Loucy (cell line): ENCODE measurements around the gene PRM2.

Experiments
- H2AFZ ChIP-seq: fragments of 200-600 bp; sonication (generic); 2 replicates; pipeline ENCODE4 v1.6.0; 2016; ENCODE audit warnings: antibody characterized with exemption, mild to moderate bottlenecking, low read length, moderate library complexity
- H3F3A ChIP-seq: fragments of 200-600 bp; 2 replicates; pipeline ENCODE4 v1.6.0; 2016; ENCODE audit warnings: antibody characterized with exemption, low read depth, mild to moderate bottlenecking
- H3K27me3 ChIP-seq: fragments of 200-600 bp; sonication (generic); 2 replicates; pipeline ENCODE4 v1.6.1; 2014; ENCODE audit warnings: low read length, mild to moderate bottlenecking; ENCODE audit not compliant: insufficient read depth, poor library complexity, severe bottlenecking
- H3K36me3 ChIP-seq: fragments of 200-600 bp; sonication (generic); 2 replicates; pipeline ENCODE4 v1.6.1; 2016; ENCODE audit warnings: low read length; ENCODE audit not compliant: insufficient read depth
- H3K4me1 ChIP-seq: fragments of 200-600 bp; sonication (generic); 2 replicates; pipeline ENCODE4 v1.5.1; 2014; ENCODE audit warnings: low read length, mild to moderate bottlenecking; ENCODE audit not compliant: insufficient read depth, poor library complexity, severe bottlenecking
- H3K4me2 ChIP-seq: fragments of 200-600 bp; sonication (generic); 2 replicates; pipeline ENCODE4 v1.6.0; 2014; ENCODE audit warnings: antibody characterized with exemption, low read length, low read depth, mild to moderate bottlenecking; ENCODE audit not compliant: poor library complexity, severe bottlenecking
- H3K4me3 ChIP-seq: fragments of 200-600 bp; sonication (generic); 2 replicates; pipeline ENCODE4 v1.5.1; 2014; ENCODE audit warnings: low read length, mild to moderate bottlenecking, mixed read lengths; ENCODE audit not compliant: poor library complexity, severe bottlenecking
- H3K79me2 ChIP-seq: fragments of 200-600 bp; sonication (generic); 2 replicates; pipeline ENCODE4 v1.6.1; 2014; ENCODE audit warnings: low read length; ENCODE audit not compliant: insufficient read depth
- H3K9ac ChIP-seq: fragments of 200-600 bp; sonication (generic); 2 replicates; pipeline ENCODE4 v1.6.0; 2014; ENCODE audit warnings: mild to moderate bottlenecking, low read depth, low read length, moderate library complexity; ENCODE audit not compliant: poor library complexity, severe bottlenecking
- H3K9me2 ChIP-seq: fragments of 200-600 bp; sonication (generic); replicated peaks from 2 replicates; pipeline ENCODE4 v1.6.1; 2016; ENCODE audit warnings: low read depth, low read length, mixed read lengths
- H3K9me3 ChIP-seq: fragments of 200-600 bp; sonication (generic); 2 replicates; pipeline ENCODE4 v1.6.1; 2014; ENCODE audit warnings: mild to moderate bottlenecking, antibody characterized with exemption, low read length, low read depth; ENCODE audit not compliant: insufficient read depth
- H4K20me1 ChIP-seq: fragments of 200-600 bp; sonication (generic); 2 replicates; pipeline ENCODE4 v1.6.0; 2014; ENCODE audit warnings: antibody characterized with exemption, low read length, mild to moderate bottlenecking; ENCODE audit not compliant: insufficient read depth, poor library complexity, severe bottlenecking
- EZH2phosphoT487 ChIP-seq: fragments of 200-600 bp; IDR thresholded peaks from 2 replicates; pipeline ENCODE4 v1.6.1; 2018; ENCODE audit warnings: antibody characterized with exemption, mild to moderate bottlenecking, moderate library complexity, borderline replicate concordance
- TF ChIP-seq, protein P1 (sequence below): fragments of 200-600 bp; sonication (generic); conservative IDR thresholded peaks from 2 replicates; pipeline ENCODE4 v1.5.1; 2014; ENCODE audit warnings: mild to moderate bottlenecking, antibody characterized with exemption, low read length

PRM2 gene

DNA sequence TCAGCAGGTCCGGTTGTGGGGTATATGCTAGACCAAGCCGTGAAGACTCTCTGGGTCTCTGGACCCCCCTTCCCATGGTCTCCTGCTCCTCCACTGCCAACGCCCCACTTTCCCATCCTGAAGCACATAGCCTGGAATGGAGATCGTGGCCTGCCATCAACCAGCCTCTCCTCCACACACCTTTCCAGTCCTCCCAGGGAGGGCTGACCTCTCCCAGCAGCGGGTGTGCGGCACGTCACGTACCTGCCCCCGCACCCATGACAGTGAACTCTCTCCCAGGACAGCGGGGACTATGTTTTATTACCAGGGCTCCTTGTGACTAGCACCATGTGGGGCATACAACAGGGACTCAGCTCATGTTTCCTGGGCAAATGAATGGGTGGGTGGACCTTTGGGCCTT lies 4.7 kb downstream of the PRM2 start:
- no peak for TF ChIP-seq EZH2phosphoT487
- TF ChIP-seq, protein P1, sequence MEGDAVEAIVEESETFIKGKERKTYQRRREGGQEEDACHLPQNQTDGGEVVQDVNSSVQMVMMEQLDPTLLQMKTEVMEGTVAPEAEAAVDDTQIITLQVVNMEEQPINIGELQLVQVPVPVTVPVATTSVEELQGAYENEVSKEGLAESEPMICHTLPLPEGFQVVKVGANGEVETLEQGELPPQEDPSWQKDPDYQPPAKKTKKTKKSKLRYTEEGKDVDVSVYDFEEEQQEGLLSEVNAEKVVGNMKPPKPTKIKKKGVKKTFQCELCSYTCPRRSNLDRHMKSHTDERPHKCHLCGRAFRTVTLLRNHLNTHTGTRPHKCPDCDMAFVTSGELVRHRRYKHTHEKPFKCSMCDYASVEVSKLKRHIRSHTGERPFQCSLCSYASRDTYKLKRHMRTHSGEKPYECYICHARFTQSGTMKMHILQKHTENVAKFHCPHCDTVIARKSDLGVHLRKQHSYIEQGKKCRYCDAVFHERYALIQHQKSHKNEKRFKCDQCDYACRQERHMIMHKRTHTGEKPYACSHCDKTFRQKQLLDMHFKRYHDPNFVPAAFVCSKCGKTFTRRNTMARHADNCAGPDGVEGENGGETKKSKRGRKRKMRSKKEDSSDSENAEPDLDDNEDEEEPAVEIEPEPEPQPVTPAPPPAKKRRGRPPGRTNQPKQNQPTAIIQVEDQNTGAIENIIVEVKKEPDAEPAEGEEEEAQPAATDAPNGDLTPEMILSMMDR, result no peak
- no peak overlapping the region for H2AFZ ChIP-seq
- no peaks in the 10 kb centered on the region for H4K20me1 ChIP-seq
- H3K4me2 ChIP-seq, result no peak overlapping the region
- H3K4me1 ChIP-seq, result no peaks in the 10 kb centered on the region
- no peaks in the 10 kb centered on the region for H3F3A ChIP-seq
- H3K27me3 ChIP-seq, result no peaks in the 10 kb centered on the region
- H3K79me2 ChIP-seq, result no peaks in the 10 kb centered on the region
- H3K4me3 ChIP-seq, result no peak overlapping the region
- H3K36me3 ChIP-seq, result no peaks in the 10 kb centered on the region
- no peaks in the 10 kb centered on the region for H3K9me2 ChIP-seq
- H3K9me3 ChIP-seq, result no peaks in the 10 kb centered on the region
- no peak overlapping the region for H3K9ac ChIP-seq

DNA sequence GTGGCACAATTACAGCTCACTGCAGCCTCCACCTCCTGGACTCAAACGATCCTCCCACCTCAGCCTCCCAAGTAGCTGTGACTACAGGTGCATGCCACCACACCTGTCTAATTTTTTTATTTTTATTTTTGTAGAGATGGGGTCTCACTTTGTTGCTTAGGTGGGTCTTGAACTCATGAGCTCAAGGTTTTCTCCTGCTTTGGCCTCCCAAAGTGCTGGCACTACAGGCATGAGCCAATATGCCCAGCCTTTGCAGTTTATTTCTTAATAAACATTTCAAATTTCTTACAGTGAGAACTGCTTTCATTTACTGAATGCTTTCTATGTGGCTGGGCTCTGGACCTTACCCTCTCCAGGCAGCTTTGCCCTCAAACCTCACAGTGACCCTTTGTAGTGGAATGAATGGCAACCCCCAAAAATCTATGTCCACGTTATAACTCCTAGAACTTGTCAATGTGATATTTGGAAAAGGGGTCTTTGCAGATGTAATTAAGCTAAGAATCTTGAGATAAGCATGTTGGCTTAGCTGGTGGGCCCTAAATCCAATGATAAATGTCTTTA lies 5.6 kb downstream of the PRM2 start:
- Histone ChIP-seq H3K4me1 (no peaks in the 10 kb centered on the region), H3F3A (no peaks in the 10 kb centered on the region), H3K9me2 (no peaks in the 10 kb centered on the region), H3K79me2 (no peaks in the 10 kb centered on the region), H3K4me2 (no peak overlapping the region), H3K36me3 (no peaks in the 10 kb centered on the region), H3K27me3 (no peaks in the 10 kb centered on the region), H3K9ac (no peak overlapping the region), H4K20me1 (no peaks in the 10 kb centered on the region), H2AFZ (no peak overlapping the region), H3K9me3 (no peaks in the 10 kb centered on the region), H3K4me3 (no peak overlapping the region)
- TF ChIP-seq EZH2phosphoT487, result no peak

DNA sequence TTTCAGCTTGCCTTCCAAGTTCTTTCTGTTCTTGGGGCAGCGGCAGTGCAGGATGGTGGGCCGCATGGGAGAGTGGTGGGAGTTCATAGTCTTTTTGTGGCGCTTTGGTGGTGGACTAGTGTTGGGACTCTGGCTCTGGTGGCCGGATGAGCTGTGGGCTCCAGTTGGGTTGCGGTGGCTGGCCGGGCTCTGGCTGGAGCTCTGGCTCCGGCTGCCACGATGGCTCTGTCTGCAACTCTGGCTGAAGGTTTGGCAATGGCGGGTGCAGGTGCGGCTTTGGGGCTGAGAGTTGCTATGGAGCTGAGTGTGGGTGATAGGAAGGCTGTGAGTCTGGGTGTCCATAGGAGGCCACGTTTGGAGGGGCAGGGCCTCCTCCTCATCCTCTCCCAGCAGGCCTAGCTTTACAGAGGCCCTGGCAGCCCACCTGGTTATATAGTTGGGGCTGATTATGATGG lies 7.3 kb downstream of the PRM2 start, which contains the start of gene TNP2:
TSS of gene TNP2 (minus strand) at position 405 of the 455 bp plus-strand sequence. CDS start at position 342, 63 bp downstream.
- Histone ChIP-seq H3K9ac (no peak within 1 kb of the TSS), H3K9me2 (no peaks in the 10 kb centered on the region), H2AFZ (no peak within 1 kb of the TSS), H4K20me1 (no peaks in the 10 kb centered on the region), H3K4me2 (no peak within 1 kb of the TSS), H3K9me3 (no peaks in the 10 kb centered on the region), H3K36me3 (no peaks in the 10 kb centered on the region), H3K4me3 (no peak within 1 kb of the TSS), H3K27me3 (no peaks in the 10 kb centered on the region), H3K79me2 (no peaks in the 10 kb centered on the region), H3F3A (no peaks in the 10 kb centered on the region), H3K4me1 (no peaks in the 10 kb centered on the region)
- TF ChIP-seq, protein P1, result no peak
- no peak for TF ChIP-seq EZH2phosphoT487

DNA sequence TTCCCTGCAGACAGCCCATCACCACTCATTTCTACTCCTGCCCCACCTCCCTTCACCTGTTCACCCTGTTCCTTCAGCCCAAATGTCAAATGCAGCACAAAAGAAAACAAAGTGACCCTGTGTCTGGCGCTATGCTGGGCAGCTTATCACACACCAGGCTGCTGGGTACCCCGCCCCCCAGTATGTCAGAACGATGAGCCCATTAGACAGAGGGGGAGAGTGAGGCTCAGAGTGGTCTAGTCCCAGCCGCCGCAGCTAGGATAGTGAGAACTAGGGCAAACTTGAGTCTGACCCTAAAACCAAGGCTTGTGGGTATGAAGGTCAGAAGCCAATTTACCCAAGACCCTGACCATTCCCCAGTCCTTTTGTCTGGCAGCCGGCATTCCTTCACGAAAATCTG lies 11.2 kb downstream of the PRM2 start:
- Histone ChIP-seq H3K36me3 (no peaks in the 10 kb centered on the region), H3K27me3 (no peaks in the 10 kb centered on the region), H3K79me2 (no peaks in the 10 kb centered on the region), H2AFZ (no peak overlapping the region), H4K20me1 (no peaks in the 10 kb centered on the region), H3K9ac (no peak overlapping the region), H3K4me1 (no peaks in the 10 kb centered on the region), H3K4me3 (no peak overlapping the region), H3K4me2 (no peak overlapping the region), H3K9me2 (no peaks in the 10 kb centered on the region), H3K9me3 (no peaks in the 10 kb centered on the region), H3F3A (no peaks in the 10 kb centered on the region)
- TF ChIP-seq, protein P1, result no peak
- no peak for TF ChIP-seq EZH2phosphoT487
